Measurements from ENCODE around the gene MRPS18C.

GRCh38 chr4:83503974-83504373, 48.1 kb downstream of the MRPS18C start:
- TF ChIP-seq, protein P1, sequence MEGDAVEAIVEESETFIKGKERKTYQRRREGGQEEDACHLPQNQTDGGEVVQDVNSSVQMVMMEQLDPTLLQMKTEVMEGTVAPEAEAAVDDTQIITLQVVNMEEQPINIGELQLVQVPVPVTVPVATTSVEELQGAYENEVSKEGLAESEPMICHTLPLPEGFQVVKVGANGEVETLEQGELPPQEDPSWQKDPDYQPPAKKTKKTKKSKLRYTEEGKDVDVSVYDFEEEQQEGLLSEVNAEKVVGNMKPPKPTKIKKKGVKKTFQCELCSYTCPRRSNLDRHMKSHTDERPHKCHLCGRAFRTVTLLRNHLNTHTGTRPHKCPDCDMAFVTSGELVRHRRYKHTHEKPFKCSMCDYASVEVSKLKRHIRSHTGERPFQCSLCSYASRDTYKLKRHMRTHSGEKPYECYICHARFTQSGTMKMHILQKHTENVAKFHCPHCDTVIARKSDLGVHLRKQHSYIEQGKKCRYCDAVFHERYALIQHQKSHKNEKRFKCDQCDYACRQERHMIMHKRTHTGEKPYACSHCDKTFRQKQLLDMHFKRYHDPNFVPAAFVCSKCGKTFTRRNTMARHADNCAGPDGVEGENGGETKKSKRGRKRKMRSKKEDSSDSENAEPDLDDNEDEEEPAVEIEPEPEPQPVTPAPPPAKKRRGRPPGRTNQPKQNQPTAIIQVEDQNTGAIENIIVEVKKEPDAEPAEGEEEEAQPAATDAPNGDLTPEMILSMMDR (conservative IDR thresholded peaks at IDR 0.05 in 1 of 2, IDR thresholded peaks at IDR 0.05 in 1 of 2; ENCODE audit: low read depth in 1 of 2, low read length in 2 of 2) = no peak
- no peak for TF ChIP-seq EZH2 (IDR thresholded peaks at IDR 0.05; ENCODE audit: low read length, missing control alignments)

Data from fibroblast of lung (primary cell).